ENCODE measurements around the gene GDI1. TPM values are rescaled to one million over a fixed set of nuclear protein-coding genes. Genes with fewer than 3 reads are reported as not detected.

Gene GDI1
- polyA plus RNA-seq, 3 donors: 15.8 to 398 (median 21.3) TPM

- H3K9me3 ChIP-seq (replicated peaks in 1 of 2; ENCODE audit: control insufficient read depth in 1 of 2, insufficient read depth in 1 of 2, low read length in 2 of 2): no peaks in the 10 kb centered on the region
- no peak for DNase-seq
- peak overlapping the region; percentile 70 for H3K4me2 ChIP-seq (replicated peaks; ENCODE audit: extremely low read depth, low read length, poor library complexity, severe bottlenecking)
- intact Hi-C loops (cut with micrococcal nuclease): no loop called here
- WGBS (ENCODE audit: insufficient coverage): no CpG with 5 or more reads among the region's 4 CpGs
- peaks cover 20% of the 10 kb centered on the region for H3K79me2 ChIP-seq (ENCODE audit: insufficient read depth, low read length)
- H3K27ac Mint-ChIP-seq: peak overlapping the region in 3 of 7 donors; percentile 19 to 96 (median 94)
- H3K4me3 ChIP-seq (replicated peaks in 1 of 3; ENCODE audit: low read depth in 2 of 3, low read length in 3 of 3): peak overlapping the region in 1 of 3 experiments; percentile 74
- no peaks in the 10 kb centered on the region for H4K20me1 ChIP-seq (ENCODE audit: insufficient read depth, low read length)
- H3K4me3 Mint-ChIP-seq: peak overlapping the region; percentile 87 to 90
- H3K4me1 Mint-ChIP-seq: peaks cover 29% of the 10 kb centered on the region
- peaks cover 38 to 54% of the 10 kb centered on the region in 2 donors for H3K4me1 ChIP-seq (ENCODE audit: control insufficient read depth in 1 of 2, insufficient read depth in 2 of 2, low read length in 2 of 2)
- H3K27ac ChIP-seq (ENCODE audit: low read depth in 1 of 2, low read length in 2 of 2): no peak overlapping the region
- H3K9me3 Mint-ChIP-seq: peaks cover 0 to 33% (median 15%) of the 10 kb centered on the region in 7 donors
- H3K9ac ChIP-seq (ENCODE audit: insufficient read depth, low read length, poor library complexity, severe bottlenecking): no peak overlapping the region
- peaks cover 0 to 3% of the 10 kb centered on the region in 2 donors for H3K36me3 ChIP-seq (replicated peaks in 1 of 2; ENCODE audit: control insufficient read depth in 1 of 2, insufficient read depth in 2 of 2, low read length in 2 of 2)
- no peaks in the 10 kb centered on the region for H3K27me3 ChIP-seq (ENCODE audit: control insufficient read depth in 2 of 2, insufficient read depth in 2 of 2, low read length in 2 of 2)
- no peak overlapping the region for H2AFZ ChIP-seq (ENCODE audit: insufficient read depth, low read depth, low read length, poor library complexity, severe bottlenecking)
- H3K36me3 Mint-ChIP-seq: peaks cover 12% of the 10 kb centered on the region in 2 donors
- peaks cover 0 to 8% (median 0%) of the 10 kb centered on the region in 3 donors for H3K27me3 Mint-ChIP-seq (ENCODE audit: low read depth in 3 of 3)
- TF ChIP-seq CTCF (IDR thresholded peaks at IDR 0.05): no peak
Measured at GRCh38 chrX:154489182-154489581, 52.2 kb downstream of the GDI1 start.

- no peak overlapping the region for H2AFZ ChIP-seq (ENCODE audit: insufficient read depth, low read depth, low read length, poor library complexity, severe bottlenecking)
- H3K9ac ChIP-seq (ENCODE audit: insufficient read depth, low read length, poor library complexity, severe bottlenecking): peak overlapping the region; percentile 82
- H3K27ac Mint-ChIP-seq: peak overlapping the region; percentile 87 to 96 (median 94)
- peak; percentile 16 to 56 (median 47) for DNase-seq
- H3K4me1 ChIP-seq (ENCODE audit: control insufficient read depth in 1 of 2, insufficient read depth in 2 of 2, low read length in 2 of 2): peaks cover 29 to 45% of the 10 kb centered on the region in 2 donors
- intact Hi-C loops (cut with micrococcal nuclease): no loop called here
- 0% methylated on average over 7 of the region's 19 CpGs for WGBS (ENCODE audit: insufficient coverage)
- H3K36me3 ChIP-seq (replicated peaks in 1 of 2; ENCODE audit: control insufficient read depth in 1 of 2, insufficient read depth in 2 of 2, low read length in 2 of 2): peaks cover 0 to 2% of the 10 kb centered on the region in 2 donors
- H3K4me3 Mint-ChIP-seq: peak overlapping the region; percentile 87 to 90
- H3K27me3 Mint-ChIP-seq (ENCODE audit: low read depth in 3 of 3): peaks cover 0 to 9% (median 0%) of the 10 kb centered on the region in 3 donors
- peak overlapping the region; percentile 44 to 90 for H3K27ac ChIP-seq (ENCODE audit: low read depth in 1 of 2, low read length in 2 of 2)
- TF ChIP-seq CTCF (IDR thresholded peaks at IDR 0.05): no peak
- H3K9me3 Mint-ChIP-seq: peaks cover 0 to 33% (median 15%) of the 10 kb centered on the region in 7 donors
- no peaks in the 10 kb centered on the region for H3K27me3 ChIP-seq (ENCODE audit: control insufficient read depth in 2 of 2, insufficient read depth in 2 of 2, low read length in 2 of 2)
- H3K36me3 Mint-ChIP-seq: peaks cover 12% of the 10 kb centered on the region in 2 donors
- H4K20me1 ChIP-seq (ENCODE audit: insufficient read depth, low read length): no peaks in the 10 kb centered on the region
- no peaks in the 10 kb centered on the region for H3K9me3 ChIP-seq (replicated peaks in 1 of 2; ENCODE audit: control insufficient read depth in 1 of 2, insufficient read depth in 1 of 2, low read length in 2 of 2)
- H3K4me1 Mint-ChIP-seq: peaks cover 21% of the 10 kb centered on the region
- peaks cover 17% of the 10 kb centered on the region for H3K79me2 ChIP-seq (ENCODE audit: insufficient read depth, low read length)
- H3K4me2 ChIP-seq (replicated peaks; ENCODE audit: extremely low read depth, low read length, poor library complexity, severe bottlenecking): peak overlapping the region; percentile 70
- H3K4me3 ChIP-seq (replicated peaks in 1 of 3; ENCODE audit: low read depth in 2 of 3, low read length in 3 of 3): peak overlapping the region; percentile 36 to 74 (median 53)
Measured at GRCh38 chrX:154490021-154490413, 53.1 kb downstream of the GDI1 start.
